NCI-H2196 (cell line): Measurements from ENCODE around the gene OPN1SW.

ENCODE experiments used
- DNase-seq: peaks from one replicate; lab custom pipeline; 2025; ENCODE audit not compliant: unreplicated experiment; lab: John Stamatoyannopoulos, UW

Gene OPN1SW, protein sequence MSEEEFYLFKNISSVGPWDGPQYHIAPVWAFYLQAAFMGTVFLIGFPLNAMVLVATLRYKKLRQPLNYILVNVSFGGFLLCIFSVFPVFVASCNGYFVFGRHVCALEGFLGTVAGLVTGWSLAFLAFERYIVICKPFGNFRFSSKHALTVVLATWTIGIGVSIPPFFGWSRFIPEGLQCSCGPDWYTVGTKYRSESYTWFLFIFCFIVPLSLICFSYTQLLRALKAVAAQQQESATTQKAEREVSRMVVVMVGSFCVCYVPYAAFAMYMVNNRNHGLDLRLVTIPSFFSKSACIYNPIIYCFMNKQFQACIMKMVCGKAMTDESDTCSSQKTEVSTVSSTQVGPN

DNA sequence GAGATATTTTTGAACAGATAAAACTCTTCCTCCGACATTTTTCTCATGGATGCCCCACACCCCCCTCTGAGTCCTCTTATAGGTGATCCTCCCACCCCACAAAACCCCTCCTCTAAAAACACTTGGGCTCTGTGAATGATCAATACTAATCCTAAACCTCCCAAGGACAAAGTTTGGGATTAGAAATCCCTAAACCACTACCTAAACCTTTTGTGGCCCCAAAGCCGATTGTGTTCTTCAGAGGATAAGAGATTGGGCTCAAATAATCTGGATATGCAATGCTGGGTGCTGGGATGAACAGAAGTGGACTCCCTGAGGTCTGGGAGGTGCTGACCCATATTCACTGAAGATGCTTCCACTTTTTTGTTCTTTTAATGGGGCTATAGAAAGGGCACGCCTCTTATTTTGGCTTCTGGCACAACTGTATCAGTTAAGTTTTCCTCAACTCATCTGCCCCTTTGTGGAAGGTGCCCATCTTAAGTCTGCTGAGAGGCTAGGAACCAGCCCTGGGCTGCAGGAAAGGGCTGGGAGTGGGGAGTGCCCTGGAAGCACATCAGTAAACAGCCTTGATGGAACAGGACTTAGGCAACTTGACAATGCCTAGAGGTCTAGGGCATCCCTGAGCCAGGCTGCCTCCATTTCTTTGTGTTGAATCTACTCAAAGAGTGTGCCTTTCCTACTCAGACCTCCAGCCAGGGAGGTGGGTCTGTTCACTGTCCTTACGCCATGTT, at the start of gene OPN1SW:
Gene OPN1SW (minus strand): TSS at position 51 of the 731 bp plus-strand sequence. CDS start 13 bp downstream, at position 38.
- no peak for DNase-seq

DNA sequence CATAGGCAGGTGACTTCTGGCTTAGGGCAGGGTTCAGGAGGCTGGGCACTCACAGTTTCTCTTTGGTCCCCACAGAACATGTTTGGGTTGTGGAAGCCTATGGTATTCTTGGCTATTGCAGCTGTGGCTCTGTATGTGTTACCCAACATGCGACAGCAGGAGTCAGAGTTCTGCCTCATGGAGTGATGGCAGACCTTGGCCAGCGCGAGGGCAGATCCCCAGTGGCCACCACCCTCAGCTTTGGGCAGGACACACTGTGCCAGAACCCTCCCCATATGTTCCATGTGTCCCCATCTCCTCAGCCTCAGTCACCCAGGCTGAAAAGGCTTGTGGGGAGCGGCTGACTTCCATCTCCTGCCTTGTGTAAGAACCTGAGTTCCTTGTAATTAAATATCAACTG, 46.1 kb upstream of the OPN1SW start:
- no peak for DNase-seq

DNA sequence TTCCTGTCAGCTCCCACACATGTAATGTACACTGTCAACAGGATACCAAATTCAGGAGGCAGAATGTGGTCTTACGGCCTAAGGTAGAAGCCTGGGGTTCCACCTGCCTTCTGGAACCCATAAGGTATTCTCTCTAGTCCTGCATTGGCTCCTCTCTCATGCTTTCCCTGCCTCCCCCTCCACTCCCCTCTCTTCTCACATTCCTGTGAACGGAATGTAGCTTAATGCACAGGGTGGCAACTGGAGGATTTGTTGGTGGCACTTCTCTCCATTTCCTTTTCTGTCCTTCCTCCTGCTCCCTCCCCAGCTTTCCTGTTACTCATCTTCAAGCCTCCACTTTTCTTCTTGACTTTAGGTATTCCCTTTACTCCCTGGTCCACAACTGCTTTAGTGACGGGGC, 43.1 kb upstream of the OPN1SW start:
- DNase-seq: no peak

DNA sequence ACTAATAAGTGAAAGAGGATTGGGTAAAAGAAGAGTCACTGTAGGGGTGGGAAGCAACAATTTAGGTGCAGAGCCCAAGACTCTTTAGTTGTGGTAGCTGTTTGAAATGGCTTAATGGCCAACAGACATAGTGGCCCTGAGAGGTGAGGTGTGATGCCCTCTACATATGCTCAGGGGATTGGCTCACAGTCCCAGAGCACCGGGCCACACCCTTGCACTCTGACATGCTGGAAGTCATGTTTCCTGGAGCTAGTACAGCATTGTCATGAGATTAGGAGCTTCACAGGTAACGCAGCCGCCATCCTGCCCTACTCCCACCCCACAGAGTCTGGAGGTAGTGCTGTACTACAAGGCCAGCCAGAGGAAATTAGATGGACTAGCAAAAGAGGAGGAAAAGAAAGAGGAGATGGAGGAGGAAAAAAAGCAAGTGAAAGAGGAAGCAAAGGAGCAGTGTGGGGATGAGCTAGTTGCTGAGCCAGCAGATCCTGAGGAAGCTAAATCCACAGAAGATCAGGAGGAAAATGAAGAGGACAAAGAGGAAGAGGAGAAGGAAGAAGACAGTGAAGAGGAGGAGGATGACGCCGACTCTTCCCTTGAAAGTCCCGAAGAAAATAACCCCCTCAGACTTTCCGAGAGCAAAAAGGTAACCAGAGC, 39.8 kb upstream of the OPN1SW start:
- no peak for DNase-seq

DNA sequence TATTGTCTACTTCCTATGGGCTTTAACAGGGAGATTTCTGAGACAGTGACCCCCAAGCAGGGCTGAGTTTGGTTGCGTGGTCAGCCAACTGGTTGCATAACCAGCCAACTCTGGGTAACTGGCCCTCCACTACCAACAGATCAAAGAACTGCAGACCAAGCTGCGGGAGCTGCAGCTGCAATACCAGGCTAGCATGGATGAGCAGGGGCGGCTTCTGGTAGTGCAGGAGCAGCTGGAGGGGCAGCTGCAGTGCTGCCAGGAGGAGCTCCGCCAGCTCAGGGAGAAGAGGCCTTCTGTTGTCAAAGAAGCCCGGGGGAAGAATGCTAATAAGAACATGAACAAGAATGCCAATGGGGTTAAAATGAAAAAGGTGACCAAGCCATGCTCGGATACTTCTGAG, 38.9 kb upstream of the OPN1SW start:
- DNase-seq: no peak

DNA sequence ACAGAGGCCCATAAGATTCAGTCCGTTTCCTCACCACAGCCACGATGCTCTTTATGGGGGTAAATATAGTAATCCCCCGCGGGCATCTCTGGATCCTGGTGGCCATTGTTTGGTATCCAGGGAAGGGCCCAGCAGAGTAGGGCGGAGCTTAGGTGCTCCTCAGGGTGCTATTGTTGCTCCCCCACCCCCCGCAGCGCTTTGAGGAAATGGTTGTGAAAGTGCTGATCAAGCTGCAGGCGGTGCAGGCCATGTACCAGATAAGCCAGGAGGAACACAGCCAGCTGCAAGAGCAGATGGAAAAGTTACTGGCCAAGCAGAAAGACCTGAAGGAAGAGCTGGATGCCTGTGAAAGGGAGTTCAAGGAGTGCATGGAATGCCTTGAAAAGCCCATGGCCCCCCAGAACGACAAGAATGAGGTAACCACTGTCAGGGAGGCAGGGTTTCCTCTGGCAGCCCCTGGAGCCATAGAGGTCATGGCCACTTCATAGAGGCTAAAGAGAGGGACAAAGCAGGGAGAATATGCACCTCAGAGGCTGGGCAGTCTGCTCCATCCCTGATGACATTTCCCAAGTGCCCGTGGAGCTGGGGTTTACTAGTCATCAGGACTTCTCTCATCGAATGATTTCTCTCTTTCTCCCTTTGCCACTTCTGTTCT, 37.0 kb upstream of the OPN1SW start:
- DNase-seq: no peak

DNA sequence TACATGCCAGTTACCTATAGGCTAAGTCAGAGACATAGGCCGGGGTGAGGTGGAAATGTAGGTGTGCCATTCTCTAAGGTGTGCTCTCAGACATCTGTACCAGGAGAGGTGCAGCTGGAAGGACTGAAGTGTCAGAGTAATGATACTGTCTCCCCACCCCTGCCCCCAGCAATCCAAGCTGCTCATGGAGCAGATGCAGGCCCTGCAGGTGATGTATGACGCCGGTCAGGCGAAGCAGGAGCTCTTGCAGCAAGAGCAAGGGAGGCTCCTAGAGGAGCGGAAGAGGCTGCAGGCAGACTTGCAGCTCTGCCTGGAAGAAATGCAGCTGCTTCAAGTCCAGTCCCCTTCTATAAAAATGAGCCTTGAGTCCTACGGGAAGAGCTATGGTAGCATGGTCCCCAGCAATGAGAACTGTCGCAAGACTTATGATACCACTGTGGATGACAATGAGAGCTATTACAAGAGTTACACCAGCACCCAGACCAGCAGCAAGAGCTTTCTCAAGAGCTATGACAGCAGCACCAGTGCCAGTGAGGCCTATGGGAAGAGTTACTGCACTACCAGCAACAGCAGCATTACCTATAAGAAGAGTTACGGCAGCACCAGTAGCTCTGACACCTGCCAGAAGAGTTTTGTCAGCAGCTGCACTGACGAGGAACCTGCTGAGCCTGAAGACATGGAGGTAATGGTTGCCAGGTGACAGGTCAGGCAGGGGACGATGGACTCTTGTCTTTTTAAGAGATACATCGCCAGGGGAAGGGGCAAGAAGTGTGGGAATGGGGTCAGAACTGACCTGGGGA, 36.2 kb upstream of the OPN1SW start:
- no peak for DNase-seq

DNA sequence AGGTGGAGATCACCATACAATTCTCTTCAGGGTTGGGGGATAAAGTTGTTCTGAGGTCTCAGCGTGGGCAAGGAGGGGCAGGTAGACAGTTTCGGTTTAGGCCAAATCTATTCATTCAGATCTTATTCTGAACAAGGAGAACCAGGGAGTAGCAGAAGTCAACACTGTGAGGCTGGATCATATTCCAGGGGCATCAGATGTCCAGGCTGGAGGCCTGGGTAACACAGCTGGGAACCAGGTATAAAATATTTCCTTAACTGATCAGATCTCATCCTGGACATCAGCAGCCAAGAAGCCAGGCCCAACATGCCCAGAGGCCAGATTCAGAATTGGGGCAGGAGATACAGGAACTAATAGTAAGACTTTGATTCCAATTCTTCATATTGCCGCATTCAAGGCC, 35.4 kb upstream of the OPN1SW start:
- no peak for DNase-seq

DNA sequence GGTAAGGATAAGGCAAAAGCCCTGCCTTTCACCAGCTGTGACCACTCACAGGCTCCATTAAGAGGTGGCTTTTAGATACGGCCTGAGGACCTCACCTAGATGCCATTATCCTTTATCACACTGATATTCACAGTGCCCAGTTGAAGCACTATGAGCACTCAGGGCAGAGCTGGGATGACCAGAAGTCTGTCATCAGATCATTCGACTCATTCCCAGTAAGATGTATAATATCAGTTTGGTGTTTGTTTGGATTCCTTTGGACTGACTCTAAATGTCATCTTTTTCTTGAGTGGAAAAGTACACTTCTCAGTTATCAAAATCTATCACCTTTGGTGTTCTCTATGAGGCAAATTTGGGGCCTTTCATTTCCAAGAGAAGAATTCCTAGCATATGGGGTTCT, 34.9 kb upstream of the OPN1SW start:
- no peak for DNase-seq

DNA sequence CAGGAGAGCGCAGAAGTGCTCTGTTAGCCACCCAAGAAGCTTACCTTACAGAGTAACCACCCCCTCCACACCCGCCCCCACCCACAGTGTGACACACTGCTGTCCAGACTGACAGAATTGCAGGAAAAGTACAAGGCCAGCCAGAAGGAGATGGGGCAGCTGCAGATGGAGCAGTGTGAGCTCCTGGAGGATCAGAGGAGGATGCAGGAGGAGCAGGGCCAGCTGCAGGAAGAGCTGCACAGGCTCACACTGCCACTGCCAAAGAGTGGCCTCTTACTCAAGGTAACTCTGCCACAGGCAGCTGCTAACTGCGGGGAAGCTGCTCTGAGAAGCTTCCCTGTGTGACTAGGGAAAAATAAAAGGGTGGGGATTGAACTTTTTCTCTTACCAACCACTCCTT, 33.8 kb upstream of the OPN1SW start:
- DNase-seq: no peak

DNA sequence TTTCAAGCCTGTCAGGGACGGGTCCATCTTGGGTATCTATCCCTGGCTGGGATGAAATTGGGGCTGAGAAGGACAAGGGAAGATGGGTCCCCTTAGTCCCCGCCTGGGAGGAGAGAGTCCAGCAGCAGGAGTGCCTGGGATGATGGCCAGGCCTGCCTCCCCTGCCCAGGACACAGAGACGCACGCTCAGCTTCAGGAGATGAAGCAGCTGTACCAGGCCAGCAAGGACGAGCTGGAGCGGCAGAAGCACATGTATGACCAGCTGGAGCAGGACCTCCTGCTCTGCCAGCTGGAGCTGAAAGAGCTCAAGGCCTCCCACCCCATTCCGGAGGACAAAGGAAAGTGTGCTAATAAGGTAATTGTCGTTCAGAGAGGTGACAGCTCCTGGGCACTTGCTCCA, 31.6 kb upstream of the OPN1SW start:
- DNase-seq: no peak

DNA sequence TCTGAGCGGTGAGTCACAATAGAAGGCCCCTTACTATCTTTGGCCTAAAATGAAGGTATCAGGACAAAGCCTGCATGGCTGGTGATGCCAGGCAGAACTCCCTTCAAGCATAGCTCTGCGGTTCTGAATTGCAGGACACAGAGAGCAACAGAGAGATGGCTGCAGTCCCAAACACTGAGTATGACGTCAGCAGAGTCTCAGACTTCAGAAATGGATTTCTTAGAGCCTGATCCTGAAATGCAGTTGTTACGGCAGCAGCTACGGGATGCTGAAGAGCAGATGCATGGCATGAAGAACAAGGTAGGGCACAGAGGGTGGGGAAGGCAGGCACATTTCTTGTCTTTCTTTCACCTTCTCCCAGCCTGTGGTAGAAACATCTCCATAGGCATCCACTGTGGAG, 29.6 kb upstream of the OPN1SW start:
- DNase-seq: no peak

DNA sequence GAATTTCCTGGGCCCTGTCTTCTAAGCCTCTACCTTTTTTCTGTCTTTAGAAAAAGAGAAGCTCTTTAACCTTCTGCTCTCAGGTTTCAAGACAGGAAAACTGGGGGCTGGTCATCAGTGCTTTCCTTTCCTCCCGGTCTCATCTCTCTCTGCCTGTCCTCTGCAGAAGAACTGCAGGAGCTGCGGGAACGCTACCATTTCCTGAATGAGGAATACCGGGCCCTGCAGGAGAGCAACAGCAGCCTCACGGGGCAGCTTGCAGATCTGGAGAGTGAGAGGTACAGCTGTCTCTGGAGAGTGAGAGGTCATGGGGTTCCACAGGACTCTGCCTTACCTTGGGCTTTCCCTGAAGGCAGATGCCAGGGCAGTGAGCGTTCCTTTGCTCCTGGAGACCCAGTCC, 28.9 kb upstream of the OPN1SW start:
- no peak for DNase-seq

DNA sequence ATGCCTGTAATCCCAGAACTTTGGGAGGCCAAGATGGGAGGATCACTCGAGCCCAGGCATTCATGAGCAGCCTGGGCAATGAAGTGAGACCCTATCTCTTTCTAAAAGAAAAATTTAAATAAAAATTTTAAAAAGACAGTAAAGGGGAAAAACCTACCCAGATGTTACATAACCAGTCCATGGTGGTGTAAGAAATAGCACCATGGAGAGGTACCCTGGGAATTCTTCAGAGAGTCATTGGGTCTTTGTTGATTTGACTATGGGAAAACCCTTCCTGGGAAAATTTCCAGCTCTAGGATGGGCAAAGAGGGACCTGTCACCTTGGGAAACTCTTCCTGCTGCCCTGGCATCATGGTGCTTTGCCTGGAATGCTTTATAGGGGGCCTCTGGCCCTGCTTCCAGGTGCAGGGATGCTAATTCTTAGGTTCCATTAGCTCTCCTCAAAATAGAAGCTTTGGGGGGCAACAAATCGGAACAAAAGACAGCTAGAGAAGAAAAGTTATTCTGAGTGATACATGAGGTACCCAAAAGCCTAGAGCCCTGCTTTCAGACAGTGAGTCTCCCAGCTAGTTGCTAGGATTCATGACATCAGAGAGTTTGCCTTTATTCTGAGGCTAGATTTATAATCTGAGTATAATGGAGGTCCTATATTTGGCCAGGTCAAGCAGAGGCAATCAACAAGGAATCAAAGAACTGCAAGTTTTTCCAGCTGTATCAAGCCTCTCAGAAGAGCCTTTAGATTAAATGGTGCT, 26.2 kb upstream of the OPN1SW start:
- DNase-seq: no peak

DNA sequence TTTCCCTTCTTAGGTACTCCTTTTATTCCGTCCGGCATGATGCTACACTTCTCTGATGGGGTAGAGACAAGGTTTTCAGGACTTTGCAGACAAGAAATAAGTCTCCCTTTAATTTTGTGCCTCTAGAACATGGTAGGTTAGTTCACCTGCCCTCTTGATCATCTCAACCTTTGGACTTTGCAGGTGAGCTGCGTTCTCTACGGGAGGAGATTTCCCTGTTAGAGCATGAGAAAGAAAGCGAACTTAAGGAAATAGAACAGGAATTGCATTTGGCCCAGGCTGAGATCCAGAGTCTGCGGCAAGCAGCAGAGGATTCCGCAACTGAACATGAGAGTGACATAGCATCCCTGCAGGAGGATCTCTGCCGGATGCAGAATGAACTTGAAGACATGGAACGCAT, 25.4 kb upstream of the OPN1SW start:
- no peak for DNase-seq

DNA sequence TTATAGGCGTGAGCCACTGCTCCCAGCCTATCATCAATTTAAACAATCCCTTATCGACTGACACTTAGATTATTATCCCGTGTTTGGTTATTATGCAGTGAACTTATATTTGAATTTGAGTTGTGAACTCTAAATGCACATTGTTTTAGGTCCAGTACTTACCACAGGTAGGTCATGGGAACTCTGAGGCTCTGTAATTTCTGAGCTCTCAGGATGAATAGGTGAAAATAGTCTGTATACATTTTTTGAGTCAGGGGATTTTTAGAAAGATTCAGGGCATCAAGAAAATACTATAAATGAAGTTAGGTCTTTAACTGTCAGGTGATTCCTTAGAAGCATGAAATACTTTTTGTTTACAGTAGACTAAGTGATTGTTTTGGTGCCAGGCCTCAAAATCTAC, 25.0 kb upstream of the OPN1SW start:
- DNase-seq: no peak

DNA sequence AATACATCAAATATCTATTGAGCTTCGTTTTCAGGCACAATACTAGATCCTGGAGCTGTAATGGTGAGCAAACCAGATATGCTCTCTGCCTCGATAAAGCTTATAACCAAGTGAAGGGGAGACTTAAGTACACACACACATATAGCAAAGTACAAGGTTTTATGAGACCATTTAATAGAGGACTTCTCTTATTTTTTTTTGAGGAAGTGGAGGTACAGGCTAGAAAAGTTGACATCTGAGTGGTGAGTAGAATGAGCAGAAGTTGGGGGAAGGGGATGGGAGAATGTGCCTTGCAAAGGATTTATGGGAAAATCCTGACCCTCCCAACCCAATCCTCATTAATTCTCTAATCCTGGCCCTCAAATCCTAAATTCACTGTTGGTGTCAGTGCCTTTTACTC, 23.9 kb upstream of the OPN1SW start:
- no peak for DNase-seq

DNA sequence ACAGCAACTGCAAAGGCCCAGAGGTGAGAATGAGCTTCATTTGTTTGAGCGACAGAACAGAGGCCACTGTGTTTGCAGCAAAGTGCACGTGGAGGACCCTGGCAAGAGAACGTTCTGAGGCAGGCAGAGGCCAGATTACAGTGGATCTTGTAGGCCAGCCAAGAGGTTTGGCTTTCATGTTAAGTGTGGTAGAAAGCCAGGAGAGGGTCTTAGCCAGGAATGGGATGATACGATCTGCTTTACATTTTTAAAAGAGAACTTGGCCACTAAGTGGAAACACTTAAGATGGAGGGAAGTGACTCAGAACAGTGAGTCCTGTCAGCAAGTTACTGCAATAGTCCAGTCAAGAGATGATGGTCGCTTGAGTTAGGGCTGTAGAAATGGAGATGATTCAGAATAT, 20.7 kb upstream of the OPN1SW start:
- no peak for DNase-seq

DNA sequence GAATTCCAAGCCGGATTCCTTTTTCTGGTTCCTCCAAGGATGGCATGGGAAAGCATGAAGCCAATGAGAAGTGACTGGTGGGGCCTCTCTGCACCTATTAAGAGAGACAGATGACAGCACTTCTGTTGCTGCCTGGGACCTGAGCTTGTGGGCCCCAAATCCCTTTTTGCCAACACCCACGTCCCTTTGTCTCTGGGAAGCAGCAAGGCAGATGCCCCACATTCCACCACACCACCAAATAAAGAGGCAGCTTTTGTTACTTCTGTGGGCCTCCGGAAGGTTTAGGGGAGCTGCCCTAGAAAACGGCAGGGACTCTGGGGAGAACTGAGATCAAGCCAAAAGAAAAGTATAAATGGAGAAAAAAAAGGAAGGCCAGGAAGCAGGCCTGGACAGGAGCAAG, 19.5 kb upstream of the OPN1SW start:
- DNase-seq: no peak

DNA sequence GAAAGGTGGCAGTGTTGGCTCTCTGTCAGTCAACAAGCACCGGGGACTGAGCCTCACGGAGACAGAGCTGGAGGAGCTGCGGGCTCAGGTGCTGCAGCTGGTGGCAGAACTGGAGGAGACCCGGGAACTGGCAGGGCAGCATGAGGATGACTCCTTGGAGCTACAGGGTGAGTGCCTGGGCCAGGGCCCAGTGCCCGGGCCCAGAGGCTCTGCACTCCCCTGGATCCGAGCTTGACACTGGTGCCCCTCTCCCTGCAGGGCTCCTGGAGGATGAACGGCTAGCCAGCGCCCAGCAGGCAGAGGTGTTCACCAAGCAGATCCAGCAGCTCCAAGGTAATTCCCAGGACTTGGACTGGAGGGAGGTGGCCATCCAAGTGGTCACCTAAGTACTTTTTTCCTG, 18.8 kb upstream of the OPN1SW start:
- no peak for DNase-seq
